ENCODE measurements around the gene RUNX2.

The RUNX2 gene

GRCh38 chr6:45611491-45611890 lies 283.4 kb downstream of the RUNX2 start:
- Mint-ChIP-seq H3K4me3 (no peak overlapping the region), H3K27ac (no peak overlapping the region), H3K36me3 (no peaks in the 10 kb centered on the region), H3K9me3 (no peaks in the 10 kb centered on the region), H3K4me1 (peaks cover 17% of the 10 kb centered on the region), H3K27me3 (no peaks in the 10 kb centered on the region)

DNA sequence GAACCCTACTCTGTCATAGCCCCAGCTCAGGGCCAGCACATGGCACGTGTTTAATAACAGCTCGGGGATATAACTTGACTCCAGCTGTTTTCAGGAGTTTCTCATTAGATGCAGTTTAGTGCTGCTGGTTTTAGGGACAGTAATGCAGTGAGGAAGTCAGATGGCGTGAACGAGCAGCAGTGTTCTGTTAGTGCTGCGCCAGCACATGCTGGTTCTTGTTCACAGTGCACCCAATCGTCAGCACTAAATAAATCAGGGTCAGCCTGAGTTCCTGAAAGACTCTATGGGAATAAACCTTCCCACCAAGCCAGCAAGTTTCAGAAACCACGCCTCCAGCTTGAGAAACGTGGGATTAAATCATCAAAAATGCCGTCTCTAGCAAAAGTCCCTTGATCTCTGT lies 285.5 kb downstream of the RUNX2 start:
- Mint-ChIP-seq H3K4me3 (no peak overlapping the region), H3K27me3 (no peaks in the 10 kb centered on the region), H3K36me3 (no peaks in the 10 kb centered on the region), H3K9me3 (no peaks in the 10 kb centered on the region), H3K27ac (no peak overlapping the region), H3K4me1 (peaks cover 18% of the 10 kb centered on the region)

DNA sequence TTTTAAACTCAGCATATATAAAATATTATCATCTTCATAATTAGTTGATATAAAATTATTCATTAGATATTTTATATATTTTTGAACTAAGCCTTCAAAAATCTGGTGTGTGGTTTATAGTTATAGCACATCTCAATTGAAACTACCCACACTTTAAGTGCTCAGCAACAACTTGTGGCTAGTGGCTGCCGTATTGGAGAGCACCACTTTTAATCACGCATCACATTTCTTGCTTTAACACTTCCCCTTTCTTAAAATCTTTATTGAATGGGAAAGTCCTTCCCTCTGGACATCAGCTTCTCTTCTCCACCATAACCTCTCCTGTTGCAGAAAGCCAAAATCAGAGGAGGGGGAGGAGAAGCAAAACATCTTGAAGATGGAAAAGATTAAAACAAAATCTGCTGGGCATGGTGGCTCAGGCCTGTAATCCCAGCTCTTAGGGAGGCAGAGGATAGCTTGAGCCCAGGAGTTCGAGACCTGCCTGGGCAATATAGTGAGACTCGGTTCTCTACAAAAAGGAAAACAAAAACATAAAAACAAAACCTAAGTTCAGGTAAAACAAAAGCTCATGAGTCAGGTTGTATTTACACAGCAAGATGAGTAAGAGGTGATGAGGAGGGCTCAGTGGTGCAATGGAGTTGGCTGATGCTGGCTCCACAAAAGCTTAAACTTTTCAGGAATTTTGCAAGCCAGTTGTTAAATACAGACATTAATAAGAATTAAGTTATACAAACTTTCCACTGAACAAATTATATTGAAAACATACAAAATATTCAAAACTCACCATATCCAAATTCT lies 286.6 kb downstream of the RUNX2 start:
- H3K27ac Mint-ChIP-seq: no peak overlapping the region
- H3K27me3 Mint-ChIP-seq: no peaks in the 10 kb centered on the region
- no peaks in the 10 kb centered on the region for H3K36me3 Mint-ChIP-seq
- H3K4me1 Mint-ChIP-seq: peaks cover 21% of the 10 kb centered on the region
- no peak overlapping the region for H3K4me3 Mint-ChIP-seq
- H3K9me3 Mint-ChIP-seq: no peaks in the 10 kb centered on the region

DNA sequence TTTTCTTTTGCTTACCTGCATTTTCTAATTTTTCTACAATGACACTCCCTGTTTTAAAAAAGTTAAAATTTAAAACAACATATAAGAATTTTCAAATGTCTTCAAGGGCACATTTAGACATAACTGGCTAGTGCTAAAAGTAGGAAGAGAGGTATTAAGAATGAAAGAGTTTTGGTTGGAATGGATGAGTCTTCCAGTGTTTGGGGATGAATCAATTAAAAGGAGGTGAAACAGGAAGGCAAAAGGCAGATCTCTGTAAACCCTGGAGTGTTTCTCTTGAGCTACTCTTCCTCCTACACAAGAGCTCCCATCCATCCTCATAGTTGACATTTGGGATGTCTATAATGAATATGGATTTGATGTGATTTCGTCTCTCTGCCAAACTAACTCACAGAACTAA lies 288.1 kb downstream of the RUNX2 start:
- Mint-ChIP-seq H3K27me3 (no peaks in the 10 kb centered on the region), H3K9me3 (no peaks in the 10 kb centered on the region), H3K36me3 (no peaks in the 10 kb centered on the region), H3K27ac (no peak overlapping the region), H3K4me1 (peaks cover 36% of the 10 kb centered on the region), H3K4me3 (no peak overlapping the region)

GRCh38 chr6:45617441-45617840 lies 289.3 kb downstream of the RUNX2 start:
- no peak overlapping the region for H3K27ac Mint-ChIP-seq
- peaks cover 40% of the 10 kb centered on the region for H3K4me1 Mint-ChIP-seq
- H3K36me3 Mint-ChIP-seq: no peaks in the 10 kb centered on the region
- H3K27me3 Mint-ChIP-seq: no peaks in the 10 kb centered on the region
- H3K4me3 Mint-ChIP-seq: no peak overlapping the region
- H3K9me3 Mint-ChIP-seq: no peaks in the 10 kb centered on the region

DNA sequence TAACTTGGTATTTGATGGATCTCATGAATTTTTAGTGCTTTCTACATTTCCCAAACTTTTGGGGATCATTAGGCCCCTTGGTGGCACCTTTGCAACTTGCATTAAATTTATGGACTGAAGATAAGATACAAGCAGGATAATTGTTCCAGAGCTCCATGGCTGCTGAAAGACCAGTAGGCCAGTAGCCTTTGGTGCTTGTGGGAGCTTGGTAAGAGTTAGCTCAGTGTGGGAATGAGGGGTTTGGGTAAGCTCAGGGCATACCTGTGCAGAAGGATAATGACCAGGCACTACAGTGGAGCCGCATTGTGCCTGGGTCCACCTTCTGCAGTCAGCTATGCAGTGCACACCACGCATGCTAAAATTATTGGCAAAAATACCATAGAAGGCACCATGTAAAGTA lies 290.1 kb downstream of the RUNX2 start:
- H3K27me3 Mint-ChIP-seq: no peaks in the 10 kb centered on the region
- H3K4me1 Mint-ChIP-seq: peaks cover 40% of the 10 kb centered on the region
- H3K27ac Mint-ChIP-seq: no peak overlapping the region
- H3K4me3 Mint-ChIP-seq: no peak overlapping the region
- H3K9me3 Mint-ChIP-seq: no peaks in the 10 kb centered on the region
- H3K36me3 Mint-ChIP-seq: no peaks in the 10 kb centered on the region

DNA sequence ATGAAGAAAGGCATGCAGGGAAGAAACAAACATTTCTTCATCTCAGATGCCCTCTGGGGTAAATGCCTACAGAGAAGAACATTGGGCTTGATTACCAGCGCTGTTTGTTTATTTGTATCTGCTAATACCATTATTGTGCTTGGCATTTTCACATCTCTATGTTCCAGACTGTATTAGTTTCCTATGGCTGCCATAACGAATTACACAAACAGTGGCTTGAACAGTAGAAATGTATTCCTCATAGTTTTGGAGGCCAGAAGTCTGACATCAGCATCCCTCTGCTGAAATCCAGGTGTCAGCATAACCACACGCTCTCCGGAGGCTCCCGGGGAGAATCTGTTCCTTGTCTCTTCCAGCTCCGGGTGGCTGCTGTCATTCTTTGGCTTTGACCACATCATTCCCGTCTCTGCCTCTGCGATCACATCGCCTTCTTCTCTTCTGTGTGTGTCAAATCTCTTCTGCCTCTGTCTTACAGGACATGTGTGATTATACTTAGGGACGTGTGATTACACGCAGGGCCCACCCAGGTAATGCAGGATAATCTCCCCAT lies 291.2 kb downstream of the RUNX2 start:
- no peaks in the 10 kb centered on the region for H3K9me3 Mint-ChIP-seq
- H3K27me3 Mint-ChIP-seq: no peaks in the 10 kb centered on the region
- no peak overlapping the region for H3K4me3 Mint-ChIP-seq
- no peak overlapping the region for H3K27ac Mint-ChIP-seq
- no peaks in the 10 kb centered on the region for H3K36me3 Mint-ChIP-seq
- peaks cover 40% of the 10 kb centered on the region for H3K4me1 Mint-ChIP-seq

- Mint-ChIP-seq H3K36me3 (no peaks in the 10 kb centered on the region), H3K27ac (no peak overlapping the region), H3K27me3 (no peaks in the 10 kb centered on the region), H3K9me3 (peaks cover 3% of the 10 kb centered on the region), H3K4me1 (peaks cover 42% of the 10 kb centered on the region), H3K4me3 (no peak overlapping the region)
These were observed 291.9 kb downstream of the RUNX2 start for GRCh38 chr6:45619994-45620471.

GRCh38 chr6:45624228-45624627 lies 296.1 kb downstream of the RUNX2 start:
- H3K27ac Mint-ChIP-seq: no peak overlapping the region
- H3K4me3 Mint-ChIP-seq: no peak overlapping the region
- H3K27me3 Mint-ChIP-seq: no peaks in the 10 kb centered on the region
- peaks cover 6% of the 10 kb centered on the region for H3K9me3 Mint-ChIP-seq
- peaks cover 4% of the 10 kb centered on the region for H3K36me3 Mint-ChIP-seq
- peaks cover 44% of the 10 kb centered on the region for H3K4me1 Mint-ChIP-seq

DNA sequence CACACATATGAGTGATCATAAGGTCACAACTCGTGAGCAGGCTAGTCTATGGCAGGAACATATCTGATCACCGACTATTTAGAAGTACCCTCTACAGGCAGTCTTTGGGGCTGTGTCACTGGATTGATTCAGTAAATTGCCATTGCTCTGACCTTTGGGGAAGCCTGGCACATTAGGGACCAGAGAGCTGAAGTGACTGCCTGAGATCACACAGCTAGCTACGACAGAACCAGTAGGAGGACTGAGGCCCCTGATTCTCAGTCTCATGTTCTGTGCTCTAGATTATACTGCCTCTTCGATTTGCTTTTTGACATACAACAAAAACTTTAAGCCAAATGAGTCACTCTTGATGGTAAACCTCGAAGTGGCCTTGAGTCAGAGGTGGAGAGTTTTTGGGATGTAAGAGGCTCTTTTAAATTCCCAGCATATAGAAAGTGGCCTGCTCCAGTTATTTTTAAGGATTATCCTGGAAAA lies 297.1 kb downstream of the RUNX2 start:
- peaks cover 35% of the 10 kb centered on the region for H3K4me1 Mint-ChIP-seq
- H3K4me3 Mint-ChIP-seq: no peak overlapping the region
- no peaks in the 10 kb centered on the region for H3K27me3 Mint-ChIP-seq
- H3K36me3 Mint-ChIP-seq: peaks cover 4% of the 10 kb centered on the region
- H3K9me3 Mint-ChIP-seq: peaks cover 6% of the 10 kb centered on the region
- H3K27ac Mint-ChIP-seq: peak overlapping the region; percentile 75

DNA sequence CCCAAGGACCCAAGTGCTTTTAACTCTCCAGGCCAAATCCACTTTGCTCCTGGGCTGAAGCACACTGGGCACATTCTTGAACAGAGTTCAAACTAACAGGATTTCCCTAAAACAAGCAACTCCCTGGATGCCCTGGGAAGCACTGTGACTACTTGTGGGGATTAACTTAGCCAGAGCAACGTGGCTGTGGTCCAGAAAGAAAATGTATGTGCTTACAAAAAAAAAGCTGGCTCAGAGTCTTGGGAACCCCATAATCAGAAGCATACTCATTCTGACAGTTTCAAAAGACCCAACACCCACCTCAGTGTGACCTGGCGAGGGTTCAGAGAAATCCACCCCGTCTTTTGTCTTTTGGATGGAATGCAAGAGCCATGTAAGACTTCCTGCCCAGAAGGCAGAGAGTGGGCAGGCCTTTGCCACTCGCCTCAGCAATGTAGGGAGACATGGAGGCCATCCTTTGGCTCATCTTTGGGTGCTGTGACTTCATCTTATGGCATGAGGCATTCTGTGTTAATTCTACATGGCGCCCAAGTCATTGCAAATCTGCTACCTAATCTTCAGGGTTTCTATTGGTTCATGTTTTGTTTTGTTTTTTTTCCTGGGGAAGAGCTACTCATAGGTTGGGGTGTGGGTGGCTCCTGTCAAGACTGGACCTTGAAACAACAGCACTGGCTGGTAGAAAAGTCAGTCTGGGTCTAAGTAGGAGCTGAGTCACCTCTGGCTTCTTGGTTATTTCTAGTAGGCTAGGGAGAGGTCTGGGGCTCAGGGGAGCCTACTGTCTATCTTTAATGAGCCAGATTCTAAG lies 298.2 kb downstream of the RUNX2 start:
- H3K4me3 Mint-ChIP-seq: no peak overlapping the region
- H3K9me3 Mint-ChIP-seq: peaks cover 6% of the 10 kb centered on the region
- no peaks in the 10 kb centered on the region for H3K27me3 Mint-ChIP-seq
- H3K36me3 Mint-ChIP-seq: peaks cover 4% of the 10 kb centered on the region
- H3K4me1 Mint-ChIP-seq: peaks cover 24% of the 10 kb centered on the region
- H3K27ac Mint-ChIP-seq: no peak overlapping the region

- Mint-ChIP-seq H3K4me1 (peaks cover 16% of the 10 kb centered on the region), H3K27me3 (no peaks in the 10 kb centered on the region)
These were observed 302.2 kb downstream of the RUNX2 start for GRCh38 chr6:45630314-45630713.

GRCh38 chr6:45630801-45631200 lies 302.7 kb downstream of the RUNX2 start:
- Mint-ChIP-seq H3K27me3 (no peaks in the 10 kb centered on the region), H3K4me3 (no peak overlapping the region), H3K9me3 (no peaks in the 10 kb centered on the region), H3K4me1 (peaks cover 13% of the 10 kb centered on the region), H3K27ac (no peak overlapping the region), H3K36me3 (peaks cover 4% of the 10 kb centered on the region)

More at GRCh38 chr6:45630314-45630713, 302.2 kb downstream of the RUNX2 start:
- Mint-ChIP-seq H3K36me3 (peaks cover 4% of the 10 kb centered on the region), H3K27ac (no peak overlapping the region), H3K4me3 (no peak overlapping the region), H3K9me3 (no peaks in the 10 kb centered on the region)

GRCh38 chr6:45631396-45631795 lies 303.3 kb downstream of the RUNX2 start:
- no peak overlapping the region for H3K4me3 Mint-ChIP-seq
- H3K9me3 Mint-ChIP-seq: no peaks in the 10 kb centered on the region
- peaks cover 13% of the 10 kb centered on the region for H3K4me1 Mint-ChIP-seq

DNA sequence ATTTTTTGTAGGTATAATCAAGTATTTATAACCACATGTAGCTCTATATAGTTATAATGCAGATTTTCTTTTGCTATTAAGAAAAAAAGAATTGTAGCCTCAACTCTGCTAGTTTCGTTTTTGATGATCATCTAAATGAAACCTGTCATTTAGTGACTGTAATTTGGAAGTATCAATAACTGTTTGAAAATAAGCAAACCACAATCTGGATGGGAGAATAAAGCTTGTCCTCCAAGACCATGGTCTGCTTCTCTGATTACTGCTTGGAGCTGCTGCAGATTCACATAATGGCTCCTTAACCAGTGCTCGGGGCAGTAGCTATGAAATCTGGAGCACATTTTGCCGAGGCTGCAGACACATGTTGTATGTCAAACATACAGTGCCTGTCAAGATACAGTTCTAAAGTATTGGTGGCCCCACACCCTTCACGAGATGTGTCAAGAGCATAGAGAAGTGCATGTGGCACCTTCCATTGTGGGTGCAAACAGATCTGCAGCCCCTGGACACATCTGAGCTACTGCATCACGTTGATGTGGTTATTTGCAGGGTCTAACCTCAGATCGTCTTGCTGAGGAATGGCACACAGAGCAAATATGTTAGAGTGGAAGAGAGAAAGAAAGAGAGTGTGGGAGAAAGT lies 305.3 kb downstream of the RUNX2 start:
- Mint-ChIP-seq H3K4me3 (no peak overlapping the region), H3K4me1 (peaks cover 3% of the 10 kb centered on the region), H3K27me3 (no peaks in the 10 kb centered on the region), H3K27ac (no peak overlapping the region), H3K36me3 (peaks cover 3% of the 10 kb centered on the region), H3K9me3 (no peaks in the 10 kb centered on the region)

More at GRCh38 chr6:45631396-45631795, 303.3 kb downstream of the RUNX2 start:
- peaks cover 4% of the 10 kb centered on the region for H3K36me3 Mint-ChIP-seq
- H3K27ac Mint-ChIP-seq: no peak overlapping the region
- H3K27me3 Mint-ChIP-seq: no peaks in the 10 kb centered on the region
